ENCODE measurements around the gene NHEJ1.

DNA sequence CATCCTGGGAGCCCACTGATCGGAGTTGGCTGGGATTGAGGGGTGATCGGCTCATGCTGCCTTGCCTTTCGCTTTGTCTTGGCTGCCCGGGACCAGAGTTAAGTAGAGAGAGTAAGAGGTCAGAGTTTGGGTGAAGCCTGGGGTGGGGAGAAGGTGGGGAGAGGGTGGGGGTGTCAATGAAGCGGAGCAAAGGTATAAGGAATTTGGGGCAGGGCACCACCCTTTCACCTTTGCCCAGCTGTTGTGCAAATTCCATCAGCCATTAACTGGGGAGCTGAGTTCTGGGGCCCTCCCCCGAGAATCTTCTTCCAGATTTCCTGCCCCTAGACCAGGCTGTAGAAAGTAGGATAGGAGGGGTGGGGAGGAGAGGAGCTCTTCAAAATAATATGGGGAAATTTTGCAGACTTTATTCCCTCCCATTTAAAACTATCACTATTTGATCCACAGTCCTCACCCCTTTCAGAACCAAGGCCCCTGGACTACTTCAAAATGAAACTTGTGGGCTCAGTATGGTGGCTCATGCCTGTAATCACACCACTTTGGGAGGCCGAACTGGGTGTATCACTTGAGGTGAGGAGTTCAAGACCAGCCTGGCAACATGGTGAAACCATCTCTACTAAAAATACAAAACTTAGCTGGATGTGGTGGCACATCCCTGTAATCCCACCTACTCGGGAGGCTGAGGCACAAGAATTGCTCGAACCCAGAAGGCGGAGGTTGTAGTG lies 9.5 kb upstream of the NHEJ1 start, which contains the start of gene SLC23A3:
- TF ChIP-seq, protein P1, sequence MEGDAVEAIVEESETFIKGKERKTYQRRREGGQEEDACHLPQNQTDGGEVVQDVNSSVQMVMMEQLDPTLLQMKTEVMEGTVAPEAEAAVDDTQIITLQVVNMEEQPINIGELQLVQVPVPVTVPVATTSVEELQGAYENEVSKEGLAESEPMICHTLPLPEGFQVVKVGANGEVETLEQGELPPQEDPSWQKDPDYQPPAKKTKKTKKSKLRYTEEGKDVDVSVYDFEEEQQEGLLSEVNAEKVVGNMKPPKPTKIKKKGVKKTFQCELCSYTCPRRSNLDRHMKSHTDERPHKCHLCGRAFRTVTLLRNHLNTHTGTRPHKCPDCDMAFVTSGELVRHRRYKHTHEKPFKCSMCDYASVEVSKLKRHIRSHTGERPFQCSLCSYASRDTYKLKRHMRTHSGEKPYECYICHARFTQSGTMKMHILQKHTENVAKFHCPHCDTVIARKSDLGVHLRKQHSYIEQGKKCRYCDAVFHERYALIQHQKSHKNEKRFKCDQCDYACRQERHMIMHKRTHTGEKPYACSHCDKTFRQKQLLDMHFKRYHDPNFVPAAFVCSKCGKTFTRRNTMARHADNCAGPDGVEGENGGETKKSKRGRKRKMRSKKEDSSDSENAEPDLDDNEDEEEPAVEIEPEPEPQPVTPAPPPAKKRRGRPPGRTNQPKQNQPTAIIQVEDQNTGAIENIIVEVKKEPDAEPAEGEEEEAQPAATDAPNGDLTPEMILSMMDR (IDR thresholded peaks at IDR 0.05; ENCODE audit: insufficient read depth, low read depth, low read length) = no peak
- no peak for TF ChIP-seq EZH2 (IDR thresholded peaks at IDR 0.05; ENCODE audit: insufficient read depth, low read length)
